GM23338 (cell line): ENCODE results near the gene AGTRAP. TPM values are rescaled to one million over a fixed set of nuclear protein-coding genes. Genes with fewer than 3 reads are reported as not detected.
A peak's percentile ranks its signal among the peaks of the same experiment; 100 is the strongest.

Experiments used
- ATAC-seq: fragments of 200-7000 bp; cut with Tn5 transposase; 3 replicates; pipeline ENCODE4 v1.9.1; 2020
- DNase-seq: peaks from one replicate; pipeline ENCODE4 v3.0.0-alpha.2; 2015; ENCODE audit warnings: low spot score
- H2AFZ ChIP-seq: fragments of 200-600 bp; sonication (generic); 2 replicates; pipeline ENCODE4 v1.8.0; 2016; ENCODE audit warnings: antibody characterized with exemption, mild to moderate bottlenecking, moderate library complexity
- H3F3A ChIP-seq: fragments of 200-600 bp; sonication (generic); replicated peaks from 2 replicates; pipeline ENCODE4 v1.8.0; 2017; ENCODE audit warnings: antibody characterized with exemption, mixed run types, low read depth
- H3K27ac ChIP-seq: fragments of 200-600 bp; sonication (generic); 2 replicates; pipeline ENCODE4 v1.6.1; 2016; ENCODE audit warnings: low read depth
- H3K27me3 ChIP-seq: fragments of 200-600 bp; sonication (generic); 2 replicates; pipeline ENCODE4 v1.8.0; 2016; ENCODE audit warnings: mild to moderate bottlenecking, mixed run types, moderate library complexity; ENCODE audit not compliant: insufficient read depth
- H3K36me3 ChIP-seq: fragments of 200-600 bp; sonication (generic); 2 replicates; pipeline ENCODE4 v1.8.0; 2016; ENCODE audit warnings: mild to moderate bottlenecking; ENCODE audit not compliant: insufficient read depth
- H3K4me1 ChIP-seq: fragments of 200-600 bp; sonication (generic); 2 replicates; pipeline ENCODE4 v1.8.0; 2016; ENCODE audit warnings: mild to moderate bottlenecking, moderate library complexity; ENCODE audit not compliant: insufficient read depth
- H3K4me2 ChIP-seq: fragments of 200-600 bp; sonication (generic); 2 replicates; pipeline ENCODE4 v1.7.1; 2017; ENCODE audit warnings: mixed run types
- H3K4me3 ChIP-seq: fragments of 200-600 bp; sonication (generic); 2 replicates; pipeline ENCODE4 v1.6.1; 2016; ENCODE audit warnings: mixed run types
- H3K79me2 ChIP-seq: fragments of 200-600 bp; sonication (generic); replicated peaks from 2 replicates; pipeline ENCODE4 v1.8.0; 2017; ENCODE audit warnings: mild to moderate bottlenecking; ENCODE audit not compliant: insufficient read depth
- H3K9me2 ChIP-seq: fragments of 200-600 bp; sonication (generic); 2 replicates; pipeline ENCODE4 v1.8.0; 2017; ENCODE audit not compliant: insufficient read depth
- H4K20me1 ChIP-seq: fragments of 200-600 bp; sonication (generic); replicated peaks from 2 replicates; pipeline ENCODE4 v1.8.0; 2017; ENCODE audit warnings: mild to moderate bottlenecking; ENCODE audit not compliant: insufficient read depth
- H3K27ac Mint-ChIP-seq: 2 replicates; pipeline ENCODE4 v1.8.0; 2020; ENCODE audit warnings: inconsistent platforms, mild to moderate bottlenecking, moderate library complexity, mixed read lengths
- H3K27me3 Mint-ChIP-seq: 3 replicates; pipeline ENCODE4 v1.8.0; 2022; ENCODE audit warnings: low read depth, mild to moderate bottlenecking, moderate library complexity, mixed read lengths, inconsistent platforms; ENCODE audit not compliant: insufficient read depth, poor library complexity
- H3K36me3 Mint-ChIP-seq: 3 replicates; pipeline ENCODE4 v1.8.0; 2021; ENCODE audit warnings: low read depth, mild to moderate bottlenecking, inconsistent platforms, moderate library complexity, mixed read lengths
- H3K4me1 Mint-ChIP-seq: 3 replicates; pipeline ENCODE4 v1.8.0; 2020; ENCODE audit warnings: mild to moderate bottlenecking, inconsistent platforms, mixed read lengths
- H3K4me3 Mint-ChIP-seq: 3 replicates; pipeline ENCODE4 v1.8.0; 2021; ENCODE audit warnings: moderate library complexity, mild to moderate bottlenecking, inconsistent platforms, mixed read lengths
- H3K9me3 Mint-ChIP-seq: 3 replicates; pipeline ENCODE4 v1.8.0; 2020; ENCODE audit warnings: moderate library complexity, mild to moderate bottlenecking, inconsistent platforms, mixed read lengths
- CREB1 ChIP-seq: fragments of 250-450 bp; sonication (Bioruptor Pico); IDR thresholded peaks from 2 replicates; pipeline ENCODE4 v1.5.0; 2020; ENCODE audit warnings: low read depth, mild to moderate bottlenecking, moderate library complexity
- CTCF ChIP-seq, 2 experiments: fragments of 200-600 bp in 1 of 2; sonication (generic) in 1 of 2; conservative IDR thresholded peaks; 2 replicates each; pipeline versions ENCODE4 v1.5.1 to v1.6.1; 2016 to 2017; ENCODE audit warnings: antibody characterized with exemption in 2 of 2, low read depth in 2 of 2, mild to moderate bottlenecking in 2 of 2, moderate library complexity in 1 of 2
- ETS1 ChIP-seq: IDR thresholded peaks from 2 replicates; pipeline ENCODE4 v1.6.1; 2016; ENCODE audit warnings: antibody characterized with exemption
- JUNB ChIP-seq: IDR thresholded peaks from one replicate; pipeline ENCODE4 v1.6.1; 2016; ENCODE audit warnings: antibody characterized with exemption; ENCODE audit not compliant: unreplicated experiment
- NANOG ChIP-seq: IDR thresholded peaks from 2 replicates; pipeline ENCODE4 v1.6.1; 2016; ENCODE audit warnings: antibody characterized with exemption, borderline replicate concordance
- POLR2AphosphoS5 ChIP-seq: IDR thresholded peaks from 2 replicates; pipeline ENCODE4 v1.6.1; 2016; ENCODE audit warnings: antibody characterized with exemption, low read depth
- REST ChIP-seq: IDR thresholded peaks from one replicate; pipeline ENCODE4 v1.6.1; 2018; ENCODE audit warnings: antibody characterized with exemption; ENCODE audit not compliant: unreplicated experiment
- STAT1 ChIP-seq: IDR thresholded peaks from one replicate; pipeline ENCODE4 v1.6.1; 2016; ENCODE audit warnings: antibody characterized with exemption; ENCODE audit not compliant: unreplicated experiment
- ZNF114 ChIP-seq: fragments of 250-450 bp; sonication (Bioruptor Pico); IDR thresholded peaks from 2 replicates; pipeline ENCODE4 v1.5.0; 2020; ENCODE audit warnings: mild to moderate bottlenecking, moderate library complexity
- ZNF331 ChIP-seq: fragments of 250-450 bp; sonication (Bioruptor Pico); IDR thresholded peaks from 2 replicates; pipeline ENCODE4 v1.5.0; 2020; ENCODE audit warnings: low read depth, mild to moderate bottlenecking, moderate library complexity
- polyA plus RNA-seq: library from polyadenylated mRNA; unstranded; fragments of >200 nt; fragmentation: Nextera tagmentation; extraction: Ambion mirVana; gene quantifications from 2 replicates; pipeline ENCODE4 v1.2.1, GENCODE V29; 2016
- total RNA-seq: library from RNA; depleted of rRNA; stranded (reverse); fragments of >200 nt; shearing (Covaris generic); gene quantifications from 2 replicates; pipeline ENCODE4 v1.2.3, GENCODE V29; 2014

The AGTRAP gene
- total and polyA plus RNA-seq, 2 experiments from 2014 or later, result 79.4 to 102 TPM

- TF ChIP-seq REST (no peak), JUNB (no peak), STAT1 (no peak), CREB1 (no peak), ZNF331 (CRISPR knock-in tag) (no peak)
Observed at GRCh38 chr1:11735531-11735853, 444 bp upstream of the AGTRAP start (continued).

- Histone ChIP-seq H3K9me2 (no peaks in the 10 kb centered on the region), H3K36me3 (no peaks in the 10 kb centered on the region), H3K27ac (peak overlapping the region; percentile 96), H2AFZ (peak overlapping the region; percentile 50), H3K79me2 (peaks cover 12% of the 10 kb centered on the region), H3K27me3 (no peaks in the 10 kb centered on the region), H3K4me3 (peak overlapping the region; percentile 86), H3F3A (peaks cover 16% of the 10 kb centered on the region; the same call in 1 of the 2 replicates), H3K4me1 (peaks cover 34% of the 10 kb centered on the region), H3K4me2 (peak overlapping the region; percentile 89), H4K20me1 (peaks cover 5% of the 10 kb centered on the region)
- TF ChIP-seq ZNF331 (CRISPR knock-in tag) (no peak), POLR2AphosphoS5 (peak; percentile 26; the same call in 1 of the 2 replicates)
- peak overlapping the region; percentile 93 for H3K4me3 Mint-ChIP-seq
- peaks cover 45% of the 10 kb centered on the region for H3K4me1 Mint-ChIP-seq
- H3K27ac Mint-ChIP-seq, result peak overlapping the region; percentile 98
- DNase-seq (peak; percentile 79), ATAC-seq (peak; percentile 69)
- no peaks in the 10 kb centered on the region; the same call in 2 of the 3 replicates for H3K9me3 Mint-ChIP-seq
- peaks cover 14% of the 10 kb centered on the region for H3K27me3 Mint-ChIP-seq
- H3K36me3 Mint-ChIP-seq, result no peaks in the 10 kb centered on the region
Observed at GRCh38 chr1:11736746-11737639, 1.1 kb downstream of the AGTRAP start.

- Histone ChIP-seq H3K9me2 (no peaks in the 10 kb centered on the region), H3K27me3 (no peaks in the 10 kb centered on the region), H3K4me1 (peaks cover 26% of the 10 kb centered on the region), H3F3A (peaks cover 16% of the 10 kb centered on the region; the same call in 1 of the 2 replicates), H3K27ac (no peak overlapping the region), H4K20me1 (peaks cover 5% of the 10 kb centered on the region), H3K4me2 (no peak overlapping the region; the same call in 1 of the 2 replicates), H3K79me2 (peaks cover 12% of the 10 kb centered on the region), H2AFZ (no peak overlapping the region), H3K4me3 (no peak overlapping the region), H3K36me3 (no peaks in the 10 kb centered on the region)
- Mint-ChIP-seq H3K4me1 (peaks cover 37% of the 10 kb centered on the region), H3K9me3 (no peaks in the 10 kb centered on the region; the same call in 2 of the 3 replicates), H3K27me3 (peaks cover 14% of the 10 kb centered on the region), H3K4me3 (peak overlapping the region; percentile 93; the same call in 1 of the 3 replicates), H3K36me3 (no peaks in the 10 kb centered on the region), H3K27ac (peak overlapping the region; percentile 63)
- no peak for ATAC-seq
- no peak for DNase-seq
- TF ChIP-seq NANOG (no peak), ZNF114 (no peak), CTCF (conservative IDR thresholded peaks at IDR 0.05; ENCODE audit: low read depth in 2 of 2) (no peak), ZNF331 (CRISPR knock-in tag) (no peak), ETS1 (no peak)
Observed at GRCh38 chr1:11738096-11738495, 2.2 kb downstream of the AGTRAP start.
